Smooth muscle cell (in vitro differentiated cells): ENCODE data around the gene KCNB1. TPM values are rescaled to one million over a fixed set of nuclear protein-coding genes. Genes with fewer than 3 reads are reported as not detected.

Experiments used
- DNase-seq: peaks from one replicate; lab custom pipeline; 2025; ENCODE audit not compliant: unreplicated experiment; lab: John Stamatoyannopoulos, UW
- H2AFZ ChIP-seq: fragments of 200-600 bp; sonication (generic); 2 replicates; pipeline ENCODE4 v1.6.0; 2016; ENCODE audit warnings: antibody characterized with exemption, low read depth, mild to moderate bottlenecking
- H3F3A ChIP-seq: fragments of 200-600 bp; sonication (generic); 2 replicates; pipeline ENCODE4 v1.6.0; 2017; ENCODE audit warnings: antibody characterized with exemption, low read depth
- H3K27ac ChIP-seq: fragments of 200-600 bp; sonication (generic); 2 replicates; pipeline ENCODE4 v1.5.1; 2016; ENCODE audit warnings: low read depth, mild to moderate bottlenecking
- H3K27me3 ChIP-seq: fragments of 200-600 bp; sonication (generic); 2 replicates; pipeline ENCODE4 v1.6.1; 2016; ENCODE audit warnings: low read depth, mild to moderate bottlenecking
- H3K36me3 ChIP-seq: fragments of 200-600 bp; sonication (generic); 2 replicates; pipeline ENCODE4 v1.5.1; 2016; ENCODE audit warnings: low read depth
- H3K4me1 ChIP-seq: fragments of 200-600 bp; sonication (generic); 2 replicates; pipeline ENCODE4 v1.5.1; 2016; ENCODE audit warnings: low read depth
- H3K4me2 ChIP-seq: fragments of 200-600 bp; sonication (generic); 2 replicates; pipeline ENCODE4 v1.6.0; 2016; ENCODE audit warnings: mild to moderate bottlenecking
- H3K4me3 ChIP-seq: fragments of 200-600 bp; sonication (generic); 2 replicates; pipeline ENCODE4 v1.5.1; 2016; ENCODE audit warnings: mild to moderate bottlenecking
- H3K79me2 ChIP-seq: fragments of 200-600 bp; sonication (generic); 2 replicates; pipeline ENCODE4 v1.6.0; 2016; ENCODE audit warnings: low read depth, mild to moderate bottlenecking
- H3K9ac ChIP-seq: fragments of 200-600 bp; sonication (generic); 2 replicates; pipeline ENCODE4 v1.6.0; 2016; ENCODE audit warnings: low read depth
- H3K9me3 ChIP-seq: fragments of 200-600 bp; sonication (generic); replicated peaks from 2 replicates; pipeline ENCODE4 v1.5.1; 2016; ENCODE audit warnings: low read depth
- H4K20me1 ChIP-seq: fragments of 200-600 bp; sonication (generic); 2 replicates; pipeline ENCODE4 v1.6.0; 2016; ENCODE audit warnings: low read depth
- CTCF ChIP-seq: fragments of 200-600 bp; sonication (generic); IDR thresholded peaks from 2 replicates; pipeline ENCODE4 v1.5.1; 2017; ENCODE audit warnings: borderline replicate concordance, mild to moderate bottlenecking, antibody characterized with exemption; ENCODE audit not compliant: insufficient read depth, poor library complexity, severe bottlenecking
- WGBS: methylation state at CpG from one replicate; pipeline ENCODE4 v1.1.7; 2016; ENCODE audit warnings: low lambda C conversion rate; 5-methylcytosine and 5-hydroxymethylcytosine counted together
- polyA plus RNA-seq: library from polyadenylated mRNA; unstranded; fragments of >200 nt; fragmentation: Nextera tagmentation; extraction: Ambion mirVana; gene quantifications from 2 replicates; pipeline ENCODE4 v1.2.1, GENCODE V29; 2016
- total RNA-seq: library from RNA; depleted of rRNA; stranded (reverse); fragments of >200 nt; gene quantifications from 2 replicates; pipeline ENCODE4 v1.2.3, GENCODE V29; 2014

KCNB1 gene
- total and polyA plus RNA-seq, 2 experiments from 2014 or later: not detected

GRCh38 chr20:49361862-49362660 lies 120.4 kb downstream of the KCNB1 start:
- H3F3A ChIP-seq: no peaks in the 10 kb centered on the region
- H3K79me2 ChIP-seq: no peaks in the 10 kb centered on the region
- TF ChIP-seq CTCF: no peak
- no peak for DNase-seq
- H3K27ac ChIP-seq: no peak overlapping the region
- no peak overlapping the region for H3K4me2 ChIP-seq
- no peaks in the 10 kb centered on the region for H3K9me3 ChIP-seq
- H3K4me1 ChIP-seq: no peaks in the 10 kb centered on the region
- no peaks in the 10 kb centered on the region for H3K36me3 ChIP-seq
- peaks cover 2% of the 10 kb centered on the region for H3K27me3 ChIP-seq
- no peak overlapping the region for H3K4me3 ChIP-seq
- 75% methylated on average over 4 of the region's 4 CpGs for WGBS
- no peak overlapping the region for H2AFZ ChIP-seq
- no peaks in the 10 kb centered on the region for H4K20me1 ChIP-seq
- H3K9ac ChIP-seq: no peak overlapping the region

- Histone ChIP-seq H4K20me1 (no peaks in the 10 kb centered on the region), H3K36me3 (no peaks in the 10 kb centered on the region), H3K4me3 (no peak overlapping the region), H2AFZ (no peak overlapping the region), H3K27me3 (peaks cover 2% of the 10 kb centered on the region), H3K79me2 (no peaks in the 10 kb centered on the region), H3K4me1 (no peaks in the 10 kb centered on the region), H3K9ac (no peak overlapping the region), H3K27ac (no peak overlapping the region), H3K4me2 (no peak overlapping the region), H3K9me3 (no peaks in the 10 kb centered on the region), H3F3A (no peaks in the 10 kb centered on the region)
- no peak for TF ChIP-seq CTCF
- DNase-seq: no peak
- 86% methylated on average over 6 of the region's 6 CpGs for WGBS
Measured at GRCh38 chr20:49360242-49360968, 122.1 kb downstream of the KCNB1 start.

- Histone ChIP-seq H3K4me1 (no peaks in the 10 kb centered on the region), H3K9me3 (no peaks in the 10 kb centered on the region), H3K4me3 (no peak overlapping the region), H3K27me3 (peaks cover 16% of the 10 kb centered on the region), H4K20me1 (no peaks in the 10 kb centered on the region), H3K9ac (no peak overlapping the region), H3K27ac (no peak overlapping the region), H2AFZ (no peak overlapping the region), H3K36me3 (no peaks in the 10 kb centered on the region), H3K4me2 (no peak overlapping the region), H3K79me2 (no peaks in the 10 kb centered on the region), H3F3A (no peaks in the 10 kb centered on the region)
- DNase-seq: no peak
- no peak for TF ChIP-seq CTCF
- 82% methylated on average over 3 of the region's 3 CpGs for WGBS
Measured at GRCh38 chr20:49356676-49357075, 125.8 kb downstream of the KCNB1 start.

GRCh38 chr20:49354673-49355072 lies 127.8 kb downstream of the KCNB1 start:
- WGBS: 93% methylated on average over 4 of the region's 4 CpGs
- H3K27me3 ChIP-seq: peaks cover 13% of the 10 kb centered on the region
- no peaks in the 10 kb centered on the region for H3K9me3 ChIP-seq
- no peak overlapping the region for H3K4me2 ChIP-seq
- no peak overlapping the region for H3K4me3 ChIP-seq
- H3K9ac ChIP-seq: no peak overlapping the region
- no peaks in the 10 kb centered on the region for H3K36me3 ChIP-seq
- no peaks in the 10 kb centered on the region for H3F3A ChIP-seq
- H3K79me2 ChIP-seq: no peaks in the 10 kb centered on the region
- no peak overlapping the region for H2AFZ ChIP-seq
- TF ChIP-seq CTCF: no peak
- no peaks in the 10 kb centered on the region for H3K4me1 ChIP-seq
- H3K27ac ChIP-seq: no peak overlapping the region
- DNase-seq: no peak
- H4K20me1 ChIP-seq: no peaks in the 10 kb centered on the region
